Heart left ventricle (tissue), 13 donors: ENCODE data around the gene LONP2.

Source experiments
- POLR2A ChIP-seq, 2 donors: fragments of 450-650 bp; IDR thresholded peaks; one replicate each; pipeline ENCODE4 v1.6.1; 2017; ENCODE audit warnings: antibody characterized with exemption in 2 of 2, mild to moderate bottlenecking in 2 of 2, moderate library complexity in 2 of 2
- TF ChIP-seq, protein P1 (sequence below), 12 donors: fragments of 200-600 bp; sonication (generic) in 4 of 12; IDR thresholded peaks; one replicate each; pipeline versions ENCODE4 v1.5.0 to v1.8.0; 2018 to 2022; ENCODE audit warnings: antibody characterized with exemption in 12 of 12, mild to moderate bottlenecking in 5 of 12
- donor health status: ischemic (EF 13 %, LVEDD 7.1; RV severe dilation, severe dysfunction).
- donor health status: DM: no; HTN: yes; CAD: no.
- donor health status: DM: no; HTN: no; CAD: no.
- donor health status: ischemic (EF 25% LVEDD 6.9; RV normal size, moderate dysfunction).
- donor health status: ischemic (EF 25% LVEDD 5.7; RV mildly dilated, moderate dysfunction).
- donor health status: ischemic (EF 35%, LVEDD 5.7; RV mildly dilated, moderate dysfunction).
- donor health status: nonischemic (EF 11% LVEDD 7.7; RV severe dilation, severe dysfunction).
- donor health status: DM: yes; HTN: yes; CAD: no.
- donor health status: PGD.
- donor health status: ischemic (EF 29% LVEDD 5.4; RV normal size, mild dysfunction).
- donor health status: nonischemic (EF 23%, LVEDD 6.1; RV moderate dilation, normal function).

GRCh38 chr16:48352648-48353390 lies 108.7 kb downstream of the LONP2 start:
- TF ChIP-seq, protein P1, sequence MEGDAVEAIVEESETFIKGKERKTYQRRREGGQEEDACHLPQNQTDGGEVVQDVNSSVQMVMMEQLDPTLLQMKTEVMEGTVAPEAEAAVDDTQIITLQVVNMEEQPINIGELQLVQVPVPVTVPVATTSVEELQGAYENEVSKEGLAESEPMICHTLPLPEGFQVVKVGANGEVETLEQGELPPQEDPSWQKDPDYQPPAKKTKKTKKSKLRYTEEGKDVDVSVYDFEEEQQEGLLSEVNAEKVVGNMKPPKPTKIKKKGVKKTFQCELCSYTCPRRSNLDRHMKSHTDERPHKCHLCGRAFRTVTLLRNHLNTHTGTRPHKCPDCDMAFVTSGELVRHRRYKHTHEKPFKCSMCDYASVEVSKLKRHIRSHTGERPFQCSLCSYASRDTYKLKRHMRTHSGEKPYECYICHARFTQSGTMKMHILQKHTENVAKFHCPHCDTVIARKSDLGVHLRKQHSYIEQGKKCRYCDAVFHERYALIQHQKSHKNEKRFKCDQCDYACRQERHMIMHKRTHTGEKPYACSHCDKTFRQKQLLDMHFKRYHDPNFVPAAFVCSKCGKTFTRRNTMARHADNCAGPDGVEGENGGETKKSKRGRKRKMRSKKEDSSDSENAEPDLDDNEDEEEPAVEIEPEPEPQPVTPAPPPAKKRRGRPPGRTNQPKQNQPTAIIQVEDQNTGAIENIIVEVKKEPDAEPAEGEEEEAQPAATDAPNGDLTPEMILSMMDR (IDR thresholded peaks at IDR 0.05), result no peak
- no peak for TF ChIP-seq POLR2A (IDR thresholded peaks at IDR 0.05)
